A549 (cell line): ENCODE data around the gene TBX22.

Source experiments
- CBX2 ChIP-seq: fragments of 200-600 bp; sonication (generic); IDR thresholded peaks from 2 replicates; pipeline ENCODE4 v1.6.1; 2016; ENCODE audit warnings: low read depth, mild to moderate bottlenecking, borderline replicate concordance
- CTCF ChIP-seq: fragments of >200 bp; sonication (Bioruptor Twin); formaldehyde crosslinking; IDR thresholded peaks from 3 replicates; pipeline ENCODE4 v1.5.1; 2016
- EP300 ChIP-seq, 2 experiments: fragments of >200 bp; sonication (Bioruptor Twin); formaldehyde crosslinking; IDR thresholded peaks; 2 replicates in 1 of 2; 3 replicates in 1 of 2; pipeline ENCODE4 v1.6.1; 2016 to 2017
- JUN ChIP-seq, 2 experiments: fragments of >200 bp; sonication (Bioruptor Twin); formaldehyde crosslinking; IDR thresholded peaks; 2 replicates in 1 of 2; 3 replicates in 1 of 2; pipeline ENCODE4 v1.6.1; 2016 to 2017
- MYC ChIP-seq: IDR thresholded peaks from 2 replicates; pipeline ENCODE4 v1.6.1; 2012; ENCODE audit warnings: mild to moderate bottlenecking, inconsistent platforms, low read length, improper control_type of control experiment, borderline replicate concordance
- POLR2A ChIP-seq: IDR thresholded peaks from 2 replicates; pipeline ENCODE4 v1.6.1; 2012; ENCODE audit warnings: mild to moderate bottlenecking, low read length
- RAD21 ChIP-seq, 2 experiments: fragments of >200 bp in 1 of 2; sonication (Bioruptor Twin) in 1 of 2; formaldehyde crosslinking in 1 of 2; IDR thresholded peaks in 1 of 2; conservative IDR thresholded peaks in 1 of 2; 2 replicates in 1 of 2; 3 replicates in 1 of 2; pipeline ENCODE4 v1.6.1; 2012 to 2018; ENCODE audit warnings: inconsistent platforms in 1 of 2
- SMC3 ChIP-seq: fragments of >200 bp; sonication (Bioruptor Twin); formaldehyde crosslinking; IDR thresholded peaks from 3 replicates; pipeline ENCODE4 v1.6.1; 2018; ENCODE audit warnings: inconsistent platforms
- TFCP2L1 ChIP-seq: fragments of 250-450 bp; sonication (Bioruptor Pico); IDR thresholded peaks from 2 replicates; pipeline ENCODE4 v1.5.0; 2021; ENCODE audit warnings: mild to moderate bottlenecking
- TF ChIP-seq, protein P1 (sequence below): IDR thresholded peaks from 2 replicates; pipeline ENCODE4 v1.6.1; 2012

GRCh38 chrX:80021621-80022020 is 7.1 kb downstream of the TBX22 start:
- TF ChIP-seq CTCF: no peak
- TF ChIP-seq RAD21 (conservative IDR thresholded peaks at IDR 0.05 in 1 of 2, IDR thresholded peaks at IDR 0.05 in 1 of 2): no peak
- no peak for TF ChIP-seq MYC
- TF ChIP-seq POLR2A: no peak
- no peak for TF ChIP-seq SMC3
- TF ChIP-seq EP300 (IDR thresholded peaks at IDR 0.05): no peak
- TF ChIP-seq JUN (IDR thresholded peaks at IDR 0.05): no peak
- no peak for TF ChIP-seq TFCP2L1 (CRISPR knock-in tag)
- TF ChIP-seq, protein P1, sequence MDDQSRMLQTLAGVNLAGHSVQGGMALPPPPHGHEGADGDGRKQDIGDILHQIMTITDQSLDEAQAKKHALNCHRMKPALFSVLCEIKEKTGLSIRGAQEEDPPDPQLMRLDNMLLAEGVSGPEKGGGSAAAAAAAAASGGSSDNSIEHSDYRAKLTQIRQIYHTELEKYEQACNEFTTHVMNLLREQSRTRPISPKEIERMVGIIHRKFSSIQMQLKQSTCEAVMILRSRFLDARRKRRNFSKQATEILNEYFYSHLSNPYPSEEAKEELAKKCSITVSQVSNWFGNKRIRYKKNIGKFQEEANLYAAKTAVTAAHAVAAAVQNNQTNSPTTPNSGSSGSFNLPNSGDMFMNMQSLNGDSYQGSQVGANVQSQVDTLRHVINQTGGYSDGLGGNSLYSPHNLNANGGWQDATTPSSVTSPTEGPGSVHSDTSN: no peak
- no peak for TF ChIP-seq CBX2
